ENCODE results near the gene RTN4R. TPM values are rescaled to one million over a fixed set of nuclear protein-coding genes. Genes with fewer than 3 reads are reported as not detected.
A peak's percentile ranks its signal among the peaks of the same experiment; 100 is the strongest.

Gene RTN4R
- total and polyA plus RNA-seq, 9 of the 15 experiments (the other 6 are each of a cell fraction or from before 2014, with no cell fraction given), result 0.04 to 2.8 (median 1.4) TPM; not detected in 3

DNA sequence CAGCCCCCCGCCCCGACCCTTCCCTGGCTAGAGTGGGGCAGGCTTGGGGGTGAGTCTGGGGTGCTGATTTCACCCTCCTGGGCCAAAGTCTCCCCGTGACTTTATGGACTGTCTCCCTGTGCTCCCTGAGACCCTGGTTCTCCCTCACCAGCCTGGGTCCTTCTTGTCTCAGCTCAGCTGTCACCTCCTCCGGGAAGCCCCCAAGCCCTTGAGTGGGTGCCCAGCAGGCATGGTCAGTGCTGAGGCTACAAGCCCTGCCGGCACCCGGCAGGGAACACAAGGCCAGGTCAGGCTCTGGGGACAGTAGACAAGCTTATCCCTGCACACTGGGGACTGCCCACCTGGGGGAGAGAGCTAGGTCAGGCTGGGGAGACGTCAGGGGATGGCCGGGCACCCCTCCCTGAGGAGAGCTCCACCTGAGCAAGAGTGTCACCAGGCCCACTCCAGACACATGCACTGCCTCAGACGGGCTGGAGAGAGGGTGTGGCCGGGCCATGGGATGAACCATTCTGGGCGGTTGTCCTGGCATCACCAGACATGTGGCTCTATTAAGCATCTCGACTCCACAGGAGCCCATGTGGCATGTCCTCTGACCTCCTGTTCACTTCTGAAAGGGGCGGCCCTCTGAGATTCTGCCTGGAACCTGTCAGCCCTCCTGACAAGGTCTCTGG lies 22.6 kb upstream of the RTN4R start (continued):
- TF ChIP-seq, protein P1, sequence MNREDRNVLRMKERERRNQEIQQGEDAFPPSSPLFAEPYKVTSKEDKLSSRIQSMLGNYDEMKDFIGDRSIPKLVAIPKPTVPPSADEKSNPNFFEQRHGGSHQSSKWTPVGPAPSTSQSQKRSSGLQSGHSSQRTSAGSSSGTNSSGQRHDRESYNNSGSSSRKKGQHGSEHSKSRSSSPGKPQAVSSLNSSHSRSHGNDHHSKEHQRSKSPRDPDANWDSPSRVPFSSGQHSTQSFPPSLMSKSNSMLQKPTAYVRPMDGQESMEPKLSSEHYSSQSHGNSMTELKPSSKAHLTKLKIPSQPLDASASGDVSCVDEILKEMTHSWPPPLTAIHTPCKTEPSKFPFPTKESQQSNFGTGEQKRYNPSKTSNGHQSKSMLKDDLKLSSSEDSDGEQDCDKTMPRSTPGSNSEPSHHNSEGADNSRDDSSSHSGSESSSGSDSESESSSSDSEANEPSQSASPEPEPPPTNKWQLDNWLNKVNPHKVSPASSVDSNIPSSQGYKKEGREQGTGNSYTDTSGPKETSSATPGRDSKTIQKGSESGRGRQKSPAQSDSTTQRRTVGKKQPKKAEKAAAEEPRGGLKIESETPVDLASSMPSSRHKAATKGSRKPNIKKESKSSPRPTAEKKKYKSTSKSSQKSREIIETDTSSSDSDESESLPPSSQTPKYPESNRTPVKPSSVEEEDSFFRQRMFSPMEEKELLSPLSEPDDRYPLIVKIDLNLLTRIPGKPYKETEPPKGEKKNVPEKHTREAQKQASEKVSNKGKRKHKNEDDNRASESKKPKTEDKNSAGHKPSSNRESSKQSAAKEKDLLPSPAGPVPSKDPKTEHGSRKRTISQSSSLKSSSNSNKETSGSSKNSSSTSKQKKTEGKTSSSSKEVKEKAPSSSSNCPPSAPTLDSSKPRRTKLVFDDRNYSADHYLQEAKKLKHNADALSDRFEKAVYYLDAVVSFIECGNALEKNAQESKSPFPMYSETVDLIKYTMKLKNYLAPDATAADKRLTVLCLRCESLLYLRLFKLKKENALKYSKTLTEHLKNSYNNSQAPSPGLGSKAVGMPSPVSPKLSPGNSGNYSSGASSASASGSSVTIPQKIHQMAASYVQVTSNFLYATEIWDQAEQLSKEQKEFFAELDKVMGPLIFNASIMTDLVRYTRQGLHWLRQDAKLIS (CRISPR knock-in tag; IDR thresholded peaks at IDR 0.05), result no peak
- TF ChIP-seq SIN3A (IDR thresholded peaks at IDR 0.05; ENCODE audit: borderline replicate concordance in 2 of 2, control insufficient read depth in 1 of 2, low read depth in 2 of 2, low read length in 2 of 2), result no peak
- TF ChIP-seq TEAD4 (IDR thresholded peaks at IDR 0.05; ENCODE audit: low read length), result no peak
- peak; percentile 86; the same call in 1 of the 2 replicates for TF ChIP-seq TEAD4 (CRISPR knock-in tag; IDR thresholded peaks at IDR 0.05; ENCODE audit: borderline replicate concordance)
- TF ChIP-seq, protein P2, sequence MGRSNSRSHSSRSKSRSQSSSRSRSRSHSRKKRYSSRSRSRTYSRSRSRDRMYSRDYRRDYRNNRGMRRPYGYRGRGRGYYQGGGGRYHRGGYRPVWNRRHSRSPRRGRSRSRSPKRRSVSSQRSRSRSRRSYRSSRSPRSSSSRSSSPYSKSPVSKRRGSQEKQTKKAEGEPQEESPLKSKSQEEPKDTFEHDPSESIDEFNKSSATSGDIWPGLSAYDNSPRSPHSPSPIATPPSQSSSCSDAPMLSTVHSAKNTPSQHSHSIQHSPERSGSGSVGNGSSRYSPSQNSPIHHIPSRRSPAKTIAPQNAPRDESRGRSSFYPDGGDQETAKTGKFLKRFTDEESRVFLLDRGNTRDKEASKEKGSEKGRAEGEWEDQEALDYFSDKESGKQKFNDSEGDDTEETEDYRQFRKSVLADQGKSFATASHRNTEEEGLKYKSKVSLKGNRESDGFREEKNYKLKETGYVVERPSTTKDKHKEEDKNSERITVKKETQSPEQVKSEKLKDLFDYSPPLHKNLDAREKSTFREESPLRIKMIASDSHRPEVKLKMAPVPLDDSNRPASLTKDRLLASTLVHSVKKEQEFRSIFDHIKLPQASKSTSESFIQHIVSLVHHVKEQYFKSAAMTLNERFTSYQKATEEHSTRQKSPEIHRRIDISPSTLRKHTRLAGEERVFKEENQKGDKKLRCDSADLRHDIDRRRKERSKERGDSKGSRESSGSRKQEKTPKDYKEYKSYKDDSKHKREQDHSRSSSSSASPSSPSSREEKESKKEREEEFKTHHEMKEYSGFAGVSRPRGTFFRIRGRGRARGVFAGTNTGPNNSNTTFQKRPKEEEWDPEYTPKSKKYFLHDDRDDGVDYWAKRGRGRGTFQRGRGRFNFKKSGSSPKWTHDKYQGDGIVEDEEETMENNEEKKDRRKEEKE (IDR thresholded peaks at IDR 0.05; ENCODE audit: borderline replicate concordance in 1 of 2, control insufficient read depth in 1 of 2, low read depth in 2 of 2, low read length in 1 of 2), result no peak
- TF ChIP-seq TAF1 (IDR thresholded peaks at IDR 0.05; ENCODE audit: control insufficient read depth, extremely low read depth, insufficient read depth, low read length, severe bottlenecking), result no peak
- no peak for TF ChIP-seq ZNF583 (CRISPR knock-in tag; IDR thresholded peaks at IDR 0.05)
- TF ChIP-seq, protein P3, sequence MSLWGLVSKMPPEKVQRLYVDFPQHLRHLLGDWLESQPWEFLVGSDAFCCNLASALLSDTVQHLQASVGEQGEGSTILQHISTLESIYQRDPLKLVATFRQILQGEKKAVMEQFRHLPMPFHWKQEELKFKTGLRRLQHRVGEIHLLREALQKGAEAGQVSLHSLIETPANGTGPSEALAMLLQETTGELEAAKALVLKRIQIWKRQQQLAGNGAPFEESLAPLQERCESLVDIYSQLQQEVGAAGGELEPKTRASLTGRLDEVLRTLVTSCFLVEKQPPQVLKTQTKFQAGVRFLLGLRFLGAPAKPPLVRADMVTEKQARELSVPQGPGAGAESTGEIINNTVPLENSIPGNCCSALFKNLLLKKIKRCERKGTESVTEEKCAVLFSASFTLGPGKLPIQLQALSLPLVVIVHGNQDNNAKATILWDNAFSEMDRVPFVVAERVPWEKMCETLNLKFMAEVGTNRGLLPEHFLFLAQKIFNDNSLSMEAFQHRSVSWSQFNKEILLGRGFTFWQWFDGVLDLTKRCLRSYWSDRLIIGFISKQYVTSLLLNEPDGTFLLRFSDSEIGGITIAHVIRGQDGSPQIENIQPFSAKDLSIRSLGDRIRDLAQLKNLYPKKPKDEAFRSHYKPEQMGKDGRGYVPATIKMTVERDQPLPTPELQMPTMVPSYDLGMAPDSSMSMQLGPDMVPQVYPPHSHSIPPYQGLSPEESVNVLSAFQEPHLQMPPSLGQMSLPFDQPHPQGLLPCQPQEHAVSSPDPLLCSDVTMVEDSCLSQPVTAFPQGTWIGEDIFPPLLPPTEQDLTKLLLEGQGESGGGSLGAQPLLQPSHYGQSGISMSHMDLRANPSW (CRISPR knock-in tag; IDR thresholded peaks at IDR 0.05), result 0 out of 2 replicates have a peak, but pooled peaks have one; percentile 12
- TF ChIP-seq, protein P4, sequence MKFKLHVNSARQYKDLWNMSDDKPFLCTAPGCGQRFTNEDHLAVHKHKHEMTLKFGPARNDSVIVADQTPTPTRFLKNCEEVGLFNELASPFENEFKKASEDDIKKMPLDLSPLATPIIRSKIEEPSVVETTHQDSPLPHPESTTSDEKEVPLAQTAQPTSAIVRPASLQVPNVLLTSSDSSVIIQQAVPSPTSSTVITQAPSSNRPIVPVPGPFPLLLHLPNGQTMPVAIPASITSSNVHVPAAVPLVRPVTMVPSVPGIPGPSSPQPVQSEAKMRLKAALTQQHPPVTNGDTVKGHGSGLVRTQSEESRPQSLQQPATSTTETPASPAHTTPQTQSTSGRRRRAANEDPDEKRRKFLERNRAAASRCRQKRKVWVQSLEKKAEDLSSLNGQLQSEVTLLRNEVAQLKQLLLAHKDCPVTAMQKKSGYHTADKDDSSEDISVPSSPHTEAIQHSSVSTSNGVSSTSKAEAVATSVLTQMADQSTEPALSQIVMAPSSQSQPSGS (CRISPR knock-in tag; IDR thresholded peaks at IDR 0.05), result no peak

All from K562 (cell line).